Fibroblast of gingiva (primary cell): ENCODE results near the gene SND1.
"Not testable (repeated sequence)": the region's sequence is repeated elsewhere in the genome, so short reads cannot be mapped to it uniquely, and the experiment has no call there.

ENCODE experiments used
- DNase-seq: peaks from one replicate; pipeline ENCODE4 v3.0.0-alpha.2; 2011; ENCODE audit warnings: low read depth

SND1 gene

GRCh38 chr7:127963850-127964249 is 311.9 kb downstream of the SND1 start:
- not testable (repeated sequence) for DNase-seq

GRCh38 chr7:127967281-127967680 is 315.3 kb downstream of the SND1 start:
- DNase-seq = no peak

- DNase-seq = peak; percentile 26
These were observed 316.6 kb downstream of the SND1 start for GRCh38 chr7:127968547-127968946.

GRCh38 chr7:127973832-127974231 is 321.8 kb downstream of the SND1 start:
- no peak for DNase-seq

GRCh38 chr7:127974446-127975035 is 322.5 kb downstream of the SND1 start:
- no peak for DNase-seq

- no peak for DNase-seq
These were observed 324.2 kb downstream of the SND1 start for GRCh38 chr7:127976056-127976737.

- no peak for DNase-seq
These were observed 324.7 kb downstream of the SND1 start for GRCh38 chr7:127976738-127977120.

GRCh38 chr7:127978421-127978820 is 326.4 kb downstream of the SND1 start:
- DNase-seq = no peak

DNA sequence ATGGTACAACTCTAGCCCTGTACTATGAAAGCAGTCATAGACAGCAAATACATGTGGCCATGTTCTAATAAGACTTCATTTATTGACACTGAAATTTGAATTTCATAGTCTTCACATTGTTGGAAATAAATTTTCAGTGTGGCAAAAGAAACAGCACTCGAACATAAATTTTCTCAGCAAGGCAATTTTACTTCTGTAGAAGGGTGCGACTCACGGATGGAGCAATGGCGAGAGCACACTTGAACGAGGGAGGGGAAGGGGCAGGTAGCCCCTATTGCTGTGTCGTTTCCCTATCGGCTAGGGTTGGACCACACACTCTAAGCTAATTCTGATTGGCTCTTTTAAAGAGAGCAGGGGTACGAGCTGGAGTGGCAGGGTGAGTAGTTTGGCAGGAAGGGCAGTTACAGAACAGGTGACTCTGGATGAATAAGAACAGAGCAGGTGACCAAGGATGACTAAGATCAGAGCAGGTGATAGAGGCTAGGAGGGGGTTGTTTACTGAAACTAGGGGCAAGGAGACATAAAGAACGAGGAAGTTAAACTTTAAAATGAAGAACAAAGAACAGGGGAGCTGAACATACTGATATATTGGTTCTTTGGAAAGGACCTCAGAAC is 327.2 kb downstream of the SND1 start:
- no peak for DNase-seq

DNA sequence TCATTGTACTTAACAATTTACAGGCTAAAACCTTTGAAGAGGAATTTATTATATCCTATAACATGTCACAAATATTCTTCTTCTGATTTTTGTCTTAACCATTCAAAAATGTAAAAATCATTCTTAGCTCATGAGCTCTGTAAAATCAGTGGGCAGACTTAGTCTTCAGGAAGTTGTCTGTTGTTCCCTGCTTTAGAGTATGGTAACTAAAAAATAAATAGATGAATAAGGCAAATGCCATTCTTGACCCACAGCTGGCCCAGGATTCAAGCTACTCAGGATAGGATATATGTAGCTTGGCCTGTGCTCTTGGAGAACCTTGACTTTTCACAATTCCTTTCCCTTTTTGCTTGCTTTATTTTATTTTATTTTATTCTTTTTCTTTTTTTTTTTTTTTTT is 327.7 kb downstream of the SND1 start:
- DNase-seq = no peak

GRCh38 chr7:127980901-127981300 is 328.9 kb downstream of the SND1 start:
- no peak for DNase-seq

DNA sequence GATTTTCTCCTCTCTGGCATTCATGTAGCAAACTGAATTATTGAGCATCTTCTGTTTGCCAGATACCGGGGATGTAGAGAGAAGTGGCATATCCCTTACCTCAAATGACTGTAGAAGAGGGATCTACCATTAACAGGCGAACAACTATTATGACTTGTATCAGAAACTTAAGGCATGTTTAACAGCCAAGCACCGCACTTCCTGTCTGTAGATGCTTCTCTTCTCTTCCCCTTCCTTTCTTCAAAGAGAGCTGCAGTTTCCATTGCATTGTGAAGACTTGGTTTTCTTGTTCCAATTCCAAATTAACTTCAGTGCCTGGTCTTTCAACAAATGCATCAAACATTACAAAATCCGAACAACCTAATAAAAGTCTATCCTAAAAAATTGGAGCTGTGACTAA is 330.0 kb downstream of the SND1 start:
- DNase-seq = no peak

- DNase-seq = no peak
These were observed 331.9 kb downstream of the SND1 start for GRCh38 chr7:127983804-127984332.

DNA sequence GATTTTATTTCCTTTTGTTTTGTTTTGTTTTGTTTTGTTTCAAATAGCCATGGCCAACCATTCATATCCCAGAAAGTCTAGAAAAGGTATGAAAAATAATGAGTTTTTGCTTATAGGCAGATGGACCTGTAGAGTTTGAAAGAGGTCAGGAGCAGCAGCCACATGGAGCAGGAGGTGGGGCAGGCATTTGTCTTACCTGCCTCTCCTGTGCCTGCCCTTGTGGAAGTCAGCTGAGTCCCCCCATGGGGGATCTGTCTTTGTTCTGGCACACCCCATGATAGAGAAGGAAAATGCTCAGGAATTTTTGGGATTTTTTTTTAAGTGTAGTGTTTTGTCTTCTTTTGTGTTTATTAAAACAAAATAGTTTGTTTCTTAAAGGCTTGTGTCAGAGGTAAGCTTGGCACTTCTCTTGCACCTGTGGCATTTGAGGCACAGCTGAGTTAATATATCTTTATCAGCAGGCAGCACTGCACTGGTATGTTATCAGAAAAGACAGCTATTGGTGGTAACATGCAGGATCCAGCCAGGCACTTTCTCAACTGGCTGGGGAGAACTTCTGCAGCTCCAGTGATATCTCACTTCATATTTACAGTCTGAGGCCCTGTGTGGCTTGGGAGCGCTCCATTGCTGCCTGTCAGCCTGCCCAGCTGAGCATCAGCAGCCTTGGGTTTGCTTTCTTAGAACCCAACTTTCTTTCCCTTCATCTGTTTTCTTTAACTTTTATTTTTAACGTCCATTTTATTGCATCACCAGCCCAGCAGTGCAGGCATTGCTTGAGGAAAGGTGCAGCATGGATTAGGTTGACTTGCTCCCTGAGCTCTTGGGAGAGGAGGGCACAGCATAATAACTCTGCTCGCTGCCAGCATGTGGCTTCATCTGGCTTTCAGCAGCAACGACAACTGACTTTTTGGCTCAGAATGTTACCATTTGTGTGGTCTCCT is 334.9 kb downstream of the SND1 start:
- DNase-seq = no peak

GRCh38 chr7:127988751-127989150 is 336.8 kb downstream of the SND1 start:
- DNase-seq = peak; percentile 20

- DNase-seq = no peak
These were observed 341.3 kb downstream of the SND1 start for GRCh38 chr7:127993317-127993716.

DNA sequence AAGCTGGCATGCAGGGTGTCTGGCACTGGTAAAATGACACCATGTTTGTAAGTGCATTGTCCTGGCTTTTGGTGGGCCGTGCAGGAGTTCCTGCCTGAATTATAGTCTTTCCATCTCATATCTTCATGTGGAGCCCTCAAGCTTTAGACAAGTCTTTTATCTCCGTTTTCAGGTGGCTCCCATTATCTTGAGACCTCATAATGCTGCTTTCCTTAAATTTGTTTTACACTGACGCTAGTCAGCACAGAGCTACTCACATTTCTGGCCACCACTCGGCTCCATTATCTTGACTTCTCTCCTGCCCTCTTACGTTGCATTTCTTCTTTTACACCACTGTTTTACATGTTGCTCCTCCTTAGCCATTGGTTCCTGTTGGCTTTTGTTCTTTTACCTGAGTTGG is 342.0 kb downstream of the SND1 start:
- DNase-seq = no peak

DNA sequence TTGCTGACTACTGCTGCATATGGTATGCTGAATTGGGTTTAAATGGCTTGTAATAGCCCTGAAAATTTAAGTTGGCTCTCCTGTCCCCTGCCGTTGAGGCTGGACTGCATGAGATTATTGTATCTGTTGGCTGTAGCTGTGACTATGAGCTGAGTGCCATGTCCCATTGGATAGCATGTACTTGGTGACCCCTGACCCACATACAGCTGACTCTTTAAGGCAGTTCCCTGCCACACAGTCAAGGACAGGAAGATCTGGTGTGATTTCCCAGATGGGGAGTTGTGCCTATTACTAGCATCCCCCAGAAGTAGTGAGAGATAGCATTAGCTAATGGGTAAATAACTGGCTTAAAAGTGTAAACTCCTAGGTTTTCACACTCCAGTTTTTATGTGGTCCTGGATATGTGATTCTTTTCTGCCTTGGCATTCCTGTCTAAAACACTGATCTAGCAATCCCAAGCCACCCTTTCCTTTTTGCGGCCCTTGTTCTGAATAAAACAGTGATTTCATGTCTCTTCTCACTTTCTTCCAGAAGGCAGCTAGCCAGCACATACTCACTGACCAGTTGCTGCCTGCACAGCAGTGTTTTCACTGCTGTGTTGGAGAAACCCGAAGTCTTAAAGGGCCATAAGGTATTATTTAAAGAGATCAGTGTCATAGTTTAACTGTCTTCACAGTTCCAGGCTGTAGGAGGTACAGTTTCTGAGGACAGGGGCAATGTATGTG is 343.3 kb downstream of the SND1 start:
- peak; percentile 73 for DNase-seq

DNA sequence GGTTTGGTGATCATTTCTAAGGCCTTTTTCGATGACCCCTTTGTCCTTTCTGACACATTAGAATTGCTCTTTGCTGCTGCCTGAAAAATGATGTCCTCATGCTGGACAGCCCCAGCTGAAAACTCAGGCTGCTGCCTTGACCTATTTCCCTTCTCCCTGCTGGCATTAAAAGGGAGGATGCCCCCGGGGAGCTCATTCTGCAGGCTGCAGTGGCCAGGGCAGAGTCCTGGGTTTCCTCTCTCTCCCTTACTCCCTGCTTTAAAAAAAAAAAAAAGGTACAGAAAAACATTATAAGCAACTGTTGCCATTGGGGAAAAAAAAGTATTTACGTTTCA is 343.9 kb downstream of the SND1 start:
- peak; percentile 32 for DNase-seq

GRCh38 chr7:127996253-127997071 is 344.5 kb downstream of the SND1 start:
- no peak for DNase-seq
